ENCODE data around the gene ABHD14A. TPM values are rescaled to one million over a fixed set of nuclear protein-coding genes. Genes with fewer than 3 reads are reported as not detected.

ABHD14A gene
- total and polyA plus RNA-seq, 2 of the 13 experiments (the other 11 are each of a cell fraction or from before 2014, with no cell fraction given), result 29.5 to 46.9 TPM

GRCh38 chr3:51938780-51939425 is 36.0 kb upstream of the ABHD14A start:
- intact Hi-C loops (cut with micrococcal nuclease; ENCODE audit: unreplicated experiment), result no loop called here
- Histone ChIP-seq H3K36me3 (replicated peaks in 1 of 2; ENCODE audit: control insufficient read depth in 1 of 2, insufficient read depth in 2 of 2, low read length in 2 of 2) (peaks cover 21 to 47% of the 10 kb centered on the region in 2 experiments; a peak in 4 of 5 replicates), H4K20me1 (ENCODE audit: insufficient read depth, low read length) (no peaks in the 10 kb centered on the region; the same call in 1 of the 2 replicates), H3K9ac (ENCODE audit: insufficient read depth, low read depth, low read length) (no peak overlapping the region; the same call in 1 of the 2 replicates), H2AFZ (ENCODE audit: low read length) (no peak overlapping the region), H3K4me3 (replicated peaks in 1 of 3; ENCODE audit: insufficient read depth in 1 of 3, low read depth in 2 of 3, low read length in 3 of 3) (no peak overlapping the region), H3K9me3 (ENCODE audit: low read length) (no peaks in the 10 kb centered on the region), H3K27ac (ENCODE audit: extremely low read length, insufficient read depth, low read length) (no peak overlapping the region), H3K4me2 (ENCODE audit: low read depth, low read length) (no peak overlapping the region), H3K27me3 (ENCODE audit: control insufficient read depth in 1 of 2, insufficient read depth in 2 of 2, low read length in 2 of 2) (no peaks in the 10 kb centered on the region; a peak in 1 of 5 replicates), H3K79me2 (ENCODE audit: insufficient read depth, low read length) (peaks cover 28% of the 10 kb centered on the region), H3K4me1 (ENCODE audit: insufficient read depth, low read length) (peaks cover 33% of the 10 kb centered on the region)
- TF ChIP-seq ZNF574 (CRISPR knock-in tag; IDR thresholded peaks at IDR 0.05) (no peak), CERS6 (CRISPR knock-in tag; IDR thresholded peaks at IDR 0.05) (no peak), THAP8 (CRISPR knock-in tag; IDR thresholded peaks at IDR 0.05; ENCODE audit: borderline replicate concordance) (no peak), ZNF253 (CRISPR knock-in tag; IDR thresholded peaks at IDR 0.05; ENCODE audit: borderline replicate concordance) (no peak), SIN3A (IDR thresholded peaks at IDR 0.05; ENCODE audit: borderline replicate concordance, low read depth, low read length) (no peak), ZSCAN5A (CRISPR knock-in tag; IDR thresholded peaks at IDR 0.05; ENCODE audit: borderline replicate concordance) (no peak), BHLHE40 (IDR thresholded peaks at IDR 0.05; ENCODE audit: low read length) (no peak), ZNF761 (CRISPR knock-in tag; conservative IDR thresholded peaks at IDR 0.05) (no peak), ZNF460 (CRISPR knock-in tag; IDR thresholded peaks at IDR 0.05; ENCODE audit: borderline replicate concordance) (no peak), RBM22 (optimal IDR thresholded peaks at IDR 0.05; ENCODE audit: low read length) (no peak), ZNF775 (CRISPR knock-in tag; IDR thresholded peaks at IDR 0.05; ENCODE audit: borderline replicate concordance) (no peak)
- POLR2A ChIA-PET, result no interaction called here
- FAIRE-seq (no peak), ATAC-seq (no peak), DNase-seq (ENCODE audit: low spot score) (no peak)
- in situ Hi-C loops (cut with HindIII; ENCODE audit: extremely low pct_ligation_motif_present, low pct_unique_long_range_greater_than_20kb), result no loop called here
- 97% methylated on average over 9 of the region's 9 CpGs for WGBS (ENCODE audit: low lambda C conversion rate)
- BruUV-seq (replicated peaks), result no TSS peak
- CTCF ChIA-PET (ENCODE audit: low intra/inter-chr PET ratio, low total read pairs), result no interaction called here

Measured in HepG2 (cell line).